Activated gamma-delta T cell (primary cell): ENCODE measurements around the gene SYS1.

Source experiments
- DNase-seq: peaks from one replicate; lab custom pipeline; 2025; lab: John Stamatoyannopoulos, UW

The SYS1 gene

GRCh38 chr20:45415822-45416637 is 53.1 kb downstream of the SYS1 start, which contains the start of gene PIGT:
Gene PIGT (plus strand): TSS chr20:45416141. CDS start chr20:45416157, 16 bp downstream.
- DNase-seq, result peak; percentile 72

- DNase-seq, result no peak
These were observed 54.0 kb downstream of the SYS1 start for GRCh38 chr20:45416917-45417316.
